Neural progenitor cell (in vitro differentiated cells): Measurements from ENCODE around the gene IPO9.

ENCODE experiments used
- EZH2 ChIP-seq: fragments of 200-600 bp; sonication (generic); IDR thresholded peaks from 2 replicates; pipeline ENCODE4 v1.6.1; 2017; ENCODE audit warnings: antibody characterized with exemption, mild to moderate bottlenecking, moderate library complexity
- TF ChIP-seq, protein P1 (sequence below): fragments of 200-600 bp; sonication (generic); IDR thresholded peaks from 2 replicates; pipeline ENCODE4 v1.5.1; 2017; ENCODE audit warnings: antibody characterized with exemption, mild to moderate bottlenecking

DNA sequence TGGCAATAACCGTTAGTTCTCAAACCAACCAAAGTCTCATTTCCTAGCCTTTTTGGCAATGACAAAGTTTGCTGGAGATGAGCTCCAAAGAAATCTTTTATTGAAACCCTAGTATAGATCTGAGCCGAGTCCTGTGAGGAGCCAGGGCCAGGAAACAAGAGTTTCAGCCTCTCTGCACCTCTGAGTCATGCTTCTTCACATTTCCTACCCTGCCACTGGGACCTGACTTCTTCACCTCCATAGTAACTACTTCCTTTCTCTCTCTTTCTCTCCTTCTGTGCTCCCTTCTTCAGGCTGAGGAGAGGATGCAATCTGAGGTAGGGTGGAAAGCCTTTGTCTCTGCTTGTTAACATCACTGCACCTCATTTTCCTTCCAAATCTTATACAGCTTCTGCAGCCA is 38.7 kb upstream of the IPO9 start:
- TF ChIP-seq, protein P1, sequence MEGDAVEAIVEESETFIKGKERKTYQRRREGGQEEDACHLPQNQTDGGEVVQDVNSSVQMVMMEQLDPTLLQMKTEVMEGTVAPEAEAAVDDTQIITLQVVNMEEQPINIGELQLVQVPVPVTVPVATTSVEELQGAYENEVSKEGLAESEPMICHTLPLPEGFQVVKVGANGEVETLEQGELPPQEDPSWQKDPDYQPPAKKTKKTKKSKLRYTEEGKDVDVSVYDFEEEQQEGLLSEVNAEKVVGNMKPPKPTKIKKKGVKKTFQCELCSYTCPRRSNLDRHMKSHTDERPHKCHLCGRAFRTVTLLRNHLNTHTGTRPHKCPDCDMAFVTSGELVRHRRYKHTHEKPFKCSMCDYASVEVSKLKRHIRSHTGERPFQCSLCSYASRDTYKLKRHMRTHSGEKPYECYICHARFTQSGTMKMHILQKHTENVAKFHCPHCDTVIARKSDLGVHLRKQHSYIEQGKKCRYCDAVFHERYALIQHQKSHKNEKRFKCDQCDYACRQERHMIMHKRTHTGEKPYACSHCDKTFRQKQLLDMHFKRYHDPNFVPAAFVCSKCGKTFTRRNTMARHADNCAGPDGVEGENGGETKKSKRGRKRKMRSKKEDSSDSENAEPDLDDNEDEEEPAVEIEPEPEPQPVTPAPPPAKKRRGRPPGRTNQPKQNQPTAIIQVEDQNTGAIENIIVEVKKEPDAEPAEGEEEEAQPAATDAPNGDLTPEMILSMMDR = no peak
- no peak for TF ChIP-seq EZH2
